NCI-H2081 treated with DMSO at 0.1 percent for 48 hours (cell line): ENCODE data around the gene POC1B.
A peak's percentile ranks its signal among the peaks of the same experiment; 100 is the strongest.
"Not testable (repeated sequence)": the region's sequence is repeated elsewhere in the genome, so short reads cannot be mapped to it uniquely, and the experiment has no call there.

Experiments used
- DNase-seq: peaks from one replicate; lab custom pipeline; 2025; lab: John Stamatoyannopoulos, UW

The POC1B gene

GRCh38 chr12:89461649-89462612 lies 63.9 kb downstream of the POC1B start:
- DNase-seq = peak; percentile 72

GRCh38 chr12:89461190-89461589 lies 64.7 kb downstream of the POC1B start:
- DNase-seq = no peak

GRCh38 chr12:89459279-89459678 lies 66.6 kb downstream of the POC1B start:
- not testable (repeated sequence) for DNase-seq

GRCh38 chr12:89456565-89456964 lies 69.3 kb downstream of the POC1B start:
- no peak for DNase-seq

- no peak for DNase-seq
Observed at GRCh38 chr12:89454080-89454848, 71.6 kb downstream of the POC1B start.

GRCh38 chr12:89453121-89453978 lies 72.5 kb downstream of the POC1B start:
- DNase-seq = no peak

- DNase-seq = no peak
Observed at GRCh38 chr12:89451841-89452251, 74.0 kb downstream of the POC1B start.

- no peak for DNase-seq
Observed at GRCh38 chr12:89450907-89451306, 74.9 kb downstream of the POC1B start.

- no peak for DNase-seq
Observed at GRCh38 chr12:89448951-89449371, 76.9 kb downstream of the POC1B start.

GRCh38 chr12:89448526-89448925 lies 77.3 kb downstream of the POC1B start:
- no peak for DNase-seq

GRCh38 chr12:89439941-89440340 lies 85.9 kb downstream of the POC1B start:
- DNase-seq = no peak

- no peak for DNase-seq
Observed at GRCh38 chr12:89437231-89437630, 88.6 kb downstream of the POC1B start.

GRCh38 chr12:89436062-89436461 lies 89.8 kb downstream of the POC1B start:
- no peak for DNase-seq

GRCh38 chr12:89433634-89434033 lies 92.2 kb downstream of the POC1B start:
- DNase-seq = no peak

GRCh38 chr12:89432396-89432795 lies 93.5 kb downstream of the POC1B start:
- no peak for DNase-seq

- DNase-seq = no peak
Observed at GRCh38 chr12:89429528-89429927, 96.3 kb downstream of the POC1B start.

GRCh38 chr12:89427508-89428156 lies 98.2 kb downstream of the POC1B start:
- DNase-seq = no peak

GRCh38 chr12:89424846-89425245 lies 101.0 kb downstream of the POC1B start:
- DNase-seq = no peak

GRCh38 chr12:89424389-89424788 lies 101.5 kb downstream of the POC1B start:
- DNase-seq = no peak

- DNase-seq = no peak
Observed at GRCh38 chr12:89421092-89421835, 104.6 kb downstream of the POC1B start.
